H9 (cell line): ENCODE results near the gene TRPV3. TPM values are rescaled to one million over a fixed set of nuclear protein-coding genes. Genes with fewer than 3 reads are reported as not detected.

ENCODE experiments used
- DNase-seq: peaks from one replicate; pipeline ENCODE4 v3.0.0-alpha.2; 2017
- H2AFZ ChIP-seq: one replicate; pipeline ENCODE4 v1.6.1; 2013; ENCODE audit warnings: mild to moderate bottlenecking, low read length, control low read depth, moderate library complexity
- H2AK5ac ChIP-seq: 2 replicates; pipeline ENCODE4 v1.6.1; 2013; ENCODE audit warnings: low read length, control low read depth, mixed read lengths; ENCODE audit not compliant: insufficient read length
- H2BK120ac ChIP-seq: one replicate; pipeline ENCODE4 v1.6.1; 2013; ENCODE audit warnings: low read depth, mild to moderate bottlenecking, low read length, control low read depth, inconsistent platforms; ENCODE audit not compliant: poor library complexity, severe bottlenecking
- H2BK12ac ChIP-seq: 2 replicates; pipeline ENCODE4 v1.6.1; 2013; ENCODE audit warnings: low read length, control low read depth, mixed read lengths, low read depth; ENCODE audit not compliant: insufficient read length
- H2BK15ac ChIP-seq: 2 replicates; pipeline ENCODE4 v1.6.1; 2013; ENCODE audit warnings: low read depth, low read length, control low read depth
- H2BK20ac ChIP-seq: one replicate; pipeline ENCODE4 v1.6.1; 2013; ENCODE audit warnings: low read depth, mild to moderate bottlenecking, low read length, control low read depth, inconsistent platforms; ENCODE audit not compliant: poor library complexity, severe bottlenecking
- H2BK5ac ChIP-seq: 2 replicates; pipeline ENCODE4 v1.6.1; 2013; ENCODE audit warnings: low read length, control low read depth, mixed read lengths; ENCODE audit not compliant: insufficient read length
- H3K14ac ChIP-seq: 2 replicates; pipeline ENCODE4 v1.6.1; 2013; ENCODE audit warnings: low read length, control low read depth; ENCODE audit not compliant: insufficient read depth
- H3K18ac ChIP-seq: 2 replicates; pipeline ENCODE4 v1.6.1; 2013; ENCODE audit warnings: low read depth, mild to moderate bottlenecking, mixed read lengths, low read length, control low read depth; ENCODE audit not compliant: insufficient read length
- H3K23ac ChIP-seq: 2 replicates; pipeline ENCODE4 v1.6.1; 2013; ENCODE audit warnings: low read length, control low read depth, mixed read lengths, low read depth; ENCODE audit not compliant: insufficient read length
- H3K23me2 ChIP-seq: 2 replicates; pipeline ENCODE4 v1.6.1; 2013; ENCODE audit warnings: low read depth, mild to moderate bottlenecking, mixed read lengths, low read length, control low read depth; ENCODE audit not compliant: insufficient read length, poor library complexity, severe bottlenecking
- H3K27ac ChIP-seq: 2 replicates; pipeline ENCODE4 v1.5.1; 2013; ENCODE audit warnings: low read length, control low read depth, mixed read lengths, low read depth; ENCODE audit not compliant: insufficient read length
- H3K27me3 ChIP-seq: 2 replicates; pipeline ENCODE4 v1.6.1; 2013; ENCODE audit warnings: low read length, control low read depth, inconsistent platforms; ENCODE audit not compliant: insufficient read depth
- H3K4ac ChIP-seq: 2 replicates; pipeline ENCODE4 v1.6.1; 2013; ENCODE audit warnings: low read depth, mild to moderate bottlenecking, control low read depth, inconsistent platforms, low read length, moderate library complexity
- H3K4me1 ChIP-seq: 2 replicates; pipeline ENCODE4 v1.6.1; 2013; ENCODE audit warnings: low read length, control low read depth, inconsistent platforms; ENCODE audit not compliant: insufficient read depth
- H3K4me2 ChIP-seq: 2 replicates; pipeline ENCODE4 v1.6.1; 2013; ENCODE audit warnings: low read length, control low read depth, mixed read lengths; ENCODE audit not compliant: insufficient read length, insufficient read depth
- H3K56ac ChIP-seq: 2 replicates; pipeline ENCODE4 v1.6.1; 2013; ENCODE audit warnings: low read depth, mild to moderate bottlenecking, mixed read lengths, low read length, control low read depth; ENCODE audit not compliant: insufficient read length
- H3K79me1 ChIP-seq: 2 replicates; pipeline ENCODE4 v1.6.1; 2013; ENCODE audit warnings: low read depth, mild to moderate bottlenecking, moderate library complexity, low read length, control low read depth, inconsistent platforms; ENCODE audit not compliant: insufficient read depth, poor library complexity, severe bottlenecking
- H3K79me2 ChIP-seq: 2 replicates; pipeline ENCODE4 v1.6.1; 2013; ENCODE audit warnings: low read length, control low read depth, inconsistent platforms; ENCODE audit not compliant: insufficient read depth
- H3K9ac ChIP-seq: 2 replicates; pipeline ENCODE4 v1.6.1; 2013; ENCODE audit warnings: low read length, control low read depth, mixed read lengths; ENCODE audit not compliant: insufficient read length; ENCODE audit errors: extremely low read depth
- H3K9me3 ChIP-seq: one replicate; pipeline ENCODE4 v1.6.1; 2013; ENCODE audit warnings: low read depth, low read length, inconsistent platforms; ENCODE audit not compliant: control insufficient read depth
- H3T11ph ChIP-seq: one replicate; pipeline ENCODE4 v1.6.1; 2013; ENCODE audit warnings: mild to moderate bottlenecking, low read length, control low read depth, inconsistent platforms
- H4K20me1 ChIP-seq: one replicate; pipeline ENCODE4 v1.6.1; 2013; ENCODE audit not compliant: control insufficient read depth, insufficient read length, insufficient read depth
- H4K5ac ChIP-seq: 2 replicates; pipeline ENCODE4 v1.6.1; 2013; ENCODE audit warnings: low read depth, mild to moderate bottlenecking, mixed read lengths, low read length, control low read depth; ENCODE audit not compliant: insufficient read length
- H4K8ac ChIP-seq: replicated peaks from 2 replicates; pipeline ENCODE4 v1.6.1; 2013; ENCODE audit warnings: low read length, control low read depth, mixed read lengths, low read depth; ENCODE audit not compliant: insufficient read length
- H4K91ac ChIP-seq: 2 replicates; pipeline ENCODE4 v1.6.1; 2013; ENCODE audit warnings: low read depth, mild to moderate bottlenecking, moderate library complexity, mixed read lengths, low read length, control low read depth; ENCODE audit not compliant: insufficient read length
- H3K27ac Mint-ChIP-seq, 3 experiments: 2 replicates in 2 of 3; 3 replicates in 1 of 3; pipeline ENCODE4 v1.8.0; 2020 to 2021; ENCODE audit warnings: mixed read lengths in 3 of 3, mild to moderate bottlenecking in 1 of 3, moderate library complexity in 1 of 3
- H3K27me3 Mint-ChIP-seq: 2 replicates; pipeline ENCODE4 v1.8.0; 2021; ENCODE audit warnings: low read depth, mild to moderate bottlenecking, moderate library complexity, mixed read lengths
- H3K36me3 Mint-ChIP-seq, 3 experiments: 2 replicates in 2 of 3; 3 replicates in 1 of 3; pipeline ENCODE4 v1.8.0; 2020 to 2021; ENCODE audit warnings: low read depth in 3 of 3, mixed read lengths in 3 of 3; ENCODE audit not compliant: insufficient read depth in 1 of 3
- H3K4me1 Mint-ChIP-seq, 2 experiments: 2 replicates each; pipeline ENCODE4 v1.8.0; 2020; ENCODE audit warnings: mixed read lengths in 2 of 2
- H3K4me3 Mint-ChIP-seq, 2 experiments: 2 replicates in 1 of 2; 3 replicates in 1 of 2; pipeline ENCODE4 v1.8.0; 2020 to 2021; ENCODE audit warnings: mild to moderate bottlenecking in 2 of 2, mixed read lengths in 2 of 2, moderate library complexity in 1 of 2
- H3K9me3 Mint-ChIP-seq, 2 experiments: 2 replicates in 1 of 2; 3 replicates in 1 of 2; pipeline ENCODE4 v1.8.0; 2020; ENCODE audit warnings: mild to moderate bottlenecking in 2 of 2, mixed read lengths in 2 of 2, moderate library complexity in 1 of 2
- CTCF ChIP-seq: fragments of 200-600 bp; sonication (generic); conservative IDR thresholded peaks from 3 replicates; pipeline ENCODE4 v1.8.0; 2021; ENCODE audit warnings: antibody characterized with exemption, mild to moderate bottlenecking
- WGBS: extraction: QIAGEN DNeasy Blood & Tissue Kit; methylation state at CpG from one replicate; pipeline ENCODE4 v1.1.7; 2013; ENCODE audit warnings: missing lambda C conversion rate, low lambda C conversion rate, mixed read lengths; ENCODE audit not compliant: insufficient read length; ENCODE audit errors: extremely low coverage; 5-methylcytosine and 5-hydroxymethylcytosine counted together
- total RNA-seq: library from RNA; stranded (reverse); gene quantifications from 2 replicates; pipeline ENCODE4 v1.2.1, GENCODE V29; 2021

The TRPV3 gene
- total RNA-seq, 1 experiment from 2014 or later, result 0.63 TPM

GRCh38 chr17:3598078-3598477, 40.5 kb upstream of the TRPV3 start:
- WGBS, result no CpG with 5 or more reads among the region's 13 CpGs

More at GRCh38 chr17:3598078-3598477, 40.5 kb upstream of the TRPV3 start:
- Histone ChIP-seq H2BK12ac (no peak overlapping the region), H3K27me3 (no peaks in the 10 kb centered on the region), H2BK15ac (no peak overlapping the region; the same call in 1 of the 2 replicates), H3K27ac (no peak overlapping the region), H2BK120ac (no peak overlapping the region), H3K79me2 (no peaks in the 10 kb centered on the region), H2BK5ac (no peak overlapping the region), H3K18ac (no peak overlapping the region), H3K14ac (no peak overlapping the region), H3K9me3 (no peaks in the 10 kb centered on the region), H2BK20ac (no peak overlapping the region), H4K8ac (no peak overlapping the region), H4K5ac (no peak overlapping the region), H3K23ac (no peak overlapping the region), H3K23me2 (no peaks in the 10 kb centered on the region), H3T11ph (no peak overlapping the region), H2AFZ (no peak overlapping the region), H4K91ac (no peak overlapping the region), H3K79me1 (no peaks in the 10 kb centered on the region), H4K20me1 (no peaks in the 10 kb centered on the region), H3K4me2 (no peak overlapping the region), H3K56ac (no peak overlapping the region), H3K4ac (no peak overlapping the region), H3K9ac (no peak overlapping the region), H2AK5ac (no peak overlapping the region), H3K4me1 (no peaks in the 10 kb centered on the region)
- no peak for TF ChIP-seq CTCF
- Mint-ChIP-seq H3K27me3 (no peaks in the 10 kb centered on the region), H3K4me1 (peaks cover 2% of the 10 kb centered on the region in 2 experiments; a peak in 3 of 4 replicates), H3K4me3 (no peak overlapping the region), H3K27ac (no peak overlapping the region), H3K36me3 (peaks cover 0 to 4% (median 1%) of the 10 kb centered on the region in 3 experiments; a peak in 4 of 7 replicates), H3K9me3 (no peaks in the 10 kb centered on the region)
- DNase-seq, result no peak
